ENCODE measurements around the gene PTMS.
"Not testable (repeated sequence)": the region's sequence is repeated elsewhere in the genome, so short reads cannot be mapped to it uniquely, and the experiment has no call there.

The PTMS gene

DNA sequence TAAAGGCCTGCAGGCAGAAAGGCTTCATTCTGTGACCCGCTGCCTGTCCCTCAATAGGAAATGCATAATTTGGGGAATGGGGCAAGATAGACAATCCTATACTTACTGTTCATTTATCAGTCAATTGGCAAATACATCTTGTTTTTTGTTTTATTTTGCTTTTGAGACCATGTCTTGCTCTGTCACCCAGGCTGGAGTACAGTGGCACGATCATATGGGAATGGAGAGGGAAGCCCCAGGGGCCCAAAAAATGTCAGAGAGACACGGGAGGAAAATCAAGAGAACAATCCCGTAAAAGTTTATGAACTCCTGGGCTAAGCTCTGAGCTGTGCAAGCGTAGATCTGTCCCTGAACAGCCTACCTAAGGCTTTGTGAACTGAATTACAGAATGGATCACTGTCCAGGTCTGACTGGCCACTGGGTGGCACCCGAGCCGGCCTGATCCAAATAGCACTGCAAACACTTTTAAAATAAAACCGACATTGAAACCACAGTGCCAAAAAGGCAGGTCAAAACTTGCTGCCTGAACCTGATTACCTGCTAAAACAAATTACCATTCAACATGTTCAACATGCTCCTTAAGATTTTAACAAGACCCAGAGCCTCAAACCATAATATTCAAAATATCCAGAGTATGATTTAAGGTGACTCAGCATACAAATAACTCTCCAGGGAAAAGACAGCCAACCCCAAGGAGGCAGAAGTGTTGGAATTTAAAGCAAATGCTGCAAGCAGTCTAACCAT is 30.5 kb upstream of the PTMS start:
- ATAC-seq (ENCODE audit: low read depth), result peak; percentile 93
- Histone ChIP-seq H3K9me3 (ENCODE audit: severe bottlenecking) (no peaks in the 10 kb centered on the region), H3K27me3 (ENCODE audit: insufficient read depth, poor library complexity, severe bottlenecking) (no peaks in the 10 kb centered on the region), H3K27ac (ENCODE audit: poor library complexity, severe bottlenecking) (peak overlapping the region; percentile 60), H3K36me3 (ENCODE audit: low read depth) (peaks cover 7% of the 10 kb centered on the region), H3K4me3 (ENCODE audit: severe bottlenecking) (no peak overlapping the region), H3K4me1 (ENCODE audit: insufficient read depth, poor library complexity, severe bottlenecking) (peaks cover 6% of the 10 kb centered on the region)
- TF ChIP-seq, protein P1, sequence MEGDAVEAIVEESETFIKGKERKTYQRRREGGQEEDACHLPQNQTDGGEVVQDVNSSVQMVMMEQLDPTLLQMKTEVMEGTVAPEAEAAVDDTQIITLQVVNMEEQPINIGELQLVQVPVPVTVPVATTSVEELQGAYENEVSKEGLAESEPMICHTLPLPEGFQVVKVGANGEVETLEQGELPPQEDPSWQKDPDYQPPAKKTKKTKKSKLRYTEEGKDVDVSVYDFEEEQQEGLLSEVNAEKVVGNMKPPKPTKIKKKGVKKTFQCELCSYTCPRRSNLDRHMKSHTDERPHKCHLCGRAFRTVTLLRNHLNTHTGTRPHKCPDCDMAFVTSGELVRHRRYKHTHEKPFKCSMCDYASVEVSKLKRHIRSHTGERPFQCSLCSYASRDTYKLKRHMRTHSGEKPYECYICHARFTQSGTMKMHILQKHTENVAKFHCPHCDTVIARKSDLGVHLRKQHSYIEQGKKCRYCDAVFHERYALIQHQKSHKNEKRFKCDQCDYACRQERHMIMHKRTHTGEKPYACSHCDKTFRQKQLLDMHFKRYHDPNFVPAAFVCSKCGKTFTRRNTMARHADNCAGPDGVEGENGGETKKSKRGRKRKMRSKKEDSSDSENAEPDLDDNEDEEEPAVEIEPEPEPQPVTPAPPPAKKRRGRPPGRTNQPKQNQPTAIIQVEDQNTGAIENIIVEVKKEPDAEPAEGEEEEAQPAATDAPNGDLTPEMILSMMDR (IDR thresholded peaks at IDR 0.05; ENCODE audit: poor library complexity, severe bottlenecking), result peak; percentile 91
- DNase-seq (ENCODE audit: low spot score), result no peak

DNA sequence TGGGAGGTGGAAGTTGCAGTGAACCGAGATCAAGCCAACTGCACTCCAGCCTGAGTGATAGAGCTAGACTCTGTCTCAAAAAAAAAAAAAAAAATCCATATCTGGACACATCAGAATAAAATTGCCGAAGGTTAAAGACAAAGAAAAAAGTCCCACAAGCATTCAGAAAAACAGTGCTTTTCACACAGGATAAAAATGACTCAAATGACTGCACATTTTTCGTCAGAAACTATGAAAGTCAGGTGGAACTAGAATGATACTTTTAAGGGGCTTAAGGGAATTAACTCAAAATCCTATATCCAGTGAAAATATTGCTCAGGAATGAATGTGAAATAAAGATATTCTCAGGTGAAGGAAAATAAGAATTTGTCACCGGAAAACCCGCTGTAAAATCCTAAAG is 29.4 kb upstream of the PTMS start:
- no peak for DNase-seq (ENCODE audit: low spot score)
- H3K4me1 ChIP-seq (ENCODE audit: insufficient read depth, poor library complexity, severe bottlenecking), result peaks cover 6% of the 10 kb centered on the region
- TF ChIP-seq, protein P1 (IDR thresholded peaks at IDR 0.05; ENCODE audit: poor library complexity, severe bottlenecking), result no peak
- H3K27me3 ChIP-seq (ENCODE audit: insufficient read depth, poor library complexity, severe bottlenecking), result no peaks in the 10 kb centered on the region
- no peaks in the 10 kb centered on the region for H3K9me3 ChIP-seq (ENCODE audit: severe bottlenecking)
- H3K27ac ChIP-seq (ENCODE audit: poor library complexity, severe bottlenecking), result peak overlapping the region; percentile 60
- ATAC-seq (ENCODE audit: low read depth), result no peak
- no peak overlapping the region for H3K4me3 ChIP-seq (ENCODE audit: severe bottlenecking)
- no peaks in the 10 kb centered on the region for H3K36me3 ChIP-seq (ENCODE audit: low read depth)

DNA sequence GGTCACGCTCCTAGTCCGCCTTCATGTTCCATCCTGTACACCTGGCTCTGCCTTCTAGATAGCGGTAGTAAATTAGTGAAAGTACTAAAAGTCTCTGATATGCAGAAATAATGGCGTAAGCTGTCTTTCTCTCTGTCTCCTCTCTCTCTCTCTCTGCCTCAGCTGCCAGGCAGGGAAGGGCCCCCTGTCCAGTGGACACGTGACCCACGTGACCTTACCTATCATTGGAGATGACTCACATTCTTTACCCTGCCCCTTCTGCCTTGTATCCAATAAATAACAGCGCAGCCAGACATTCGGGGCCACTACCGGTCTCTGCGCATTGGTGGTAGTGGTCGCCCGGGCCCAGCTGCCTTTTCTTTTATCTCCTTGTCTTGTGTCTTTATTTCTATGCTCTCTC is 24.1 kb upstream of the PTMS start:
- not testable (repeated sequence) for H3K4me3 ChIP-seq (ENCODE audit: severe bottlenecking); DNase-seq (ENCODE audit: low spot score); H3K27me3 ChIP-seq (ENCODE audit: insufficient read depth, poor library complexity, severe bottlenecking); ATAC-seq (ENCODE audit: low read depth); H3K27ac ChIP-seq (ENCODE audit: poor library complexity, severe bottlenecking); H3K9me3 ChIP-seq (ENCODE audit: severe bottlenecking); H3K36me3 ChIP-seq (ENCODE audit: low read depth)
- peaks cover 13% of the 10 kb centered on the region for H3K4me1 ChIP-seq (ENCODE audit: insufficient read depth, poor library complexity, severe bottlenecking)

DNA sequence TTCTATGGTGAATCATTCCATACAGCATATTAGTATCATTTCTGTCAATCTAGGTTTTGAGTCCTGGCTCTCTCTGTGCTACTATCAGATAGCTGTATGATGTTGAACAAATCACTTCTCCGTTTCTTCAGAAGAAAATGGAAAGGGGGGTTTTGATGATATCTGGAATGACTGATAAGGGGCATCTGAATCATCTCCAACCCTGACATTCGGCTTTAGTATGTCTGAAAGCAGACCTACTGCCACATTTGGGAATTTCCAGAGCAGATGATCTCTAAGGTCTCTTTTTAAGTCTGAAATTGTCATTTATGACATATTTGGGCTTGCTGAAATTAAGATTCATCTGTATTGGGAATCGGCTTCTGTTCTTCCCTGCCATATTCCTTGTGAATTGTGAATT is 23.3 kb upstream of the PTMS start:
- H3K36me3 ChIP-seq (ENCODE audit: low read depth), result peaks cover 13% of the 10 kb centered on the region
- no peaks in the 10 kb centered on the region for H3K9me3 ChIP-seq (ENCODE audit: severe bottlenecking)
- H3K27me3 ChIP-seq (ENCODE audit: insufficient read depth, poor library complexity, severe bottlenecking), result no peaks in the 10 kb centered on the region
- TF ChIP-seq, protein P1 (IDR thresholded peaks at IDR 0.05; ENCODE audit: poor library complexity, severe bottlenecking), result no peak
- no peak overlapping the region for H3K4me3 ChIP-seq (ENCODE audit: severe bottlenecking)
- ATAC-seq (ENCODE audit: low read depth) (no peak), DNase-seq (ENCODE audit: low spot score) (no peak)
- H3K27ac ChIP-seq (ENCODE audit: poor library complexity, severe bottlenecking), result no peak overlapping the region
- peaks cover 13% of the 10 kb centered on the region for H3K4me1 ChIP-seq (ENCODE audit: insufficient read depth, poor library complexity, severe bottlenecking)

DNA sequence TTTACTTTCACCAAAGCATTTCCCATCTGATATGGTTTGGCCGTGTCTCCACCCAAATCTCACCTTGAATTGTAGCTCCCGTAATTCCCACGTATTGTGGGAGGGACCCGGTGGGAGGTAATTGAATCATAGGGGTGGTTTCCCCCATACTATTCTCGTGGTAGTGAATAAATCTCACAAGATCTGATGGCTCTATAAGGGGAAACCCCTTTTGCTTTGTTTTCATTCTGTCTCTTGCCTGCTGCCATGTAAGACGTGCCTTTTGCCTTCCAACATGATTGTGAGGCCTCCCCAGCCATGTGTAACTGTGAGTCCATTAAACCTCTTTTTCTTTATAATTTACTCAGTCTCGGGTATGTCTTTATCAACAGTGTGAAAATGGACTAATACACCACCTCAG is 22.9 kb upstream of the PTMS start:
- H3K27ac ChIP-seq (ENCODE audit: poor library complexity, severe bottlenecking); ATAC-seq (ENCODE audit: low read depth); H3K4me3 ChIP-seq (ENCODE audit: severe bottlenecking); DNase-seq (ENCODE audit: low spot score); H3K9me3 ChIP-seq (ENCODE audit: severe bottlenecking); H3K27me3 ChIP-seq (ENCODE audit: insufficient read depth, poor library complexity, severe bottlenecking): not testable (repeated sequence)
- peaks cover 17% of the 10 kb centered on the region for H3K36me3 ChIP-seq (ENCODE audit: low read depth)
- peaks cover 13% of the 10 kb centered on the region for H3K4me1 ChIP-seq (ENCODE audit: insufficient read depth, poor library complexity, severe bottlenecking)
